HG03457 (cell line): ENCODE data around the gene RELN.

Experiments
- ATAC-seq: cut with Tn5 transposase; IDR thresholded peaks from one replicate; pipeline ENCODE4 v1.9.1; 2021; ENCODE audit warnings: moderate number of reproducible peaks; ENCODE audit not compliant: unreplicated experiment

Gene RELN

DNA sequence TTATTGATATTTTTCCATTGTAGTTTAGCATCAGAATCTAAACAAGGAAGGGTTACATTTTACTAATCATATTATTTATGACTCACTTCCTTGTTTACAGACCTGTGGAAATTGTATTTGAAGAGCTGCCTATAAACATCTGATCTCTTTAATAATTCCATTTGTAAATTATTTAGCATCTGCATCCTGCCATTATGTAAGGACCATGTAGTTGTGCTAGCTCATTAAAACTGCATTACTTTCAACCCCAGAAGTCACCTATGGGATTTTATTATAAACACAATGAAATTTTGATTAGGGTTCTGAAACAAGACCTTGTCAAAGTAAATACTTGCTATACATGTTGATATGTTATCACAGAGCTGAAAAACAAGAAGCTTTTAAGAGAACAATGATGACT, 396.6 kb downstream of the RELN start:
- ATAC-seq, result no peak

GRCh38 chr7:103592187-103592586, 397.3 kb downstream of the RELN start:
- no peak for ATAC-seq

- no peak for ATAC-seq
Observed at GRCh38 chr7:103580031-103580430, 409.4 kb downstream of the RELN start.

DNA sequence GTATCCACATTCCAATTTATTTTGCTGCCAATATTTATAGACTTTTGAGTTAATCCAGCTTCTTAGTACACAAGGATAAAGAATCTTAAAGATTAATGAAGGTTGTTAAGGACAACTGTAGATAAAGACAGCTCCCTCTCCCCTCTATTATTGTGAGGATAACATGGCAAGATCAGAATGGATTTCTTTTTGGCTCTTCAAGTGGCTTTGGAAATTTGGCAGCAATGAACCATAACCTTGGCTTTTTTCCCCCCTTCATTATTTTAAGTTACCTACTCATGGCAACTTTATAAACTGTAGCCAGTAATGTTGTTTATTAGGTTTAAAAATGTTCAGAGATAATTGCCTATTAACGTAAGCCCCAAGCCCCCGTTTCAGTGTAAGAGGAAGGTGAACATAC, 412.4 kb downstream of the RELN start:
- no peak for ATAC-seq

DNA sequence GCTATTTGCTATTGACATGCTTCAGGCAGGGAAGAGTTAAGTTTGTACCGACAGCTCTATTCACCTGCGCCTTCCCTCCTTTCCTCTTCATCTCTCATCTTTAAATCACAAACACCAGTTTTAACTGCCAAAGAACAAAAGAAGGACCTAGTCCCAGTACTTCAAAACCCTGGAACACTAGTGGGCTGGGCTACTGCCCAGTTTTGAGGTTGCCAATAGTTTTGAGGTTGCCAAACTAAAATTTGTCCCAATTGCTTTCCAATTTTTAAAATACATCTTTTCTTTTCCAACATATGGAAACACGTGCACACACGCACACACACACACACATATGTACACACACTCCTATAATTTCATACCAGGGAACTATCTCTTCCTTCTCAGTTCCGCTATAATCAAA, 412.8 kb downstream of the RELN start:
- ATAC-seq, result no peak

- no peak for ATAC-seq
Observed at GRCh38 chr7:103574576-103574975, 414.9 kb downstream of the RELN start.

GRCh38 chr7:103573479-103574058, 415.9 kb downstream of the RELN start:
- ATAC-seq, result no peak

- no peak for ATAC-seq
Observed at GRCh38 chr7:103571586-103571985, 417.9 kb downstream of the RELN start.

DNA sequence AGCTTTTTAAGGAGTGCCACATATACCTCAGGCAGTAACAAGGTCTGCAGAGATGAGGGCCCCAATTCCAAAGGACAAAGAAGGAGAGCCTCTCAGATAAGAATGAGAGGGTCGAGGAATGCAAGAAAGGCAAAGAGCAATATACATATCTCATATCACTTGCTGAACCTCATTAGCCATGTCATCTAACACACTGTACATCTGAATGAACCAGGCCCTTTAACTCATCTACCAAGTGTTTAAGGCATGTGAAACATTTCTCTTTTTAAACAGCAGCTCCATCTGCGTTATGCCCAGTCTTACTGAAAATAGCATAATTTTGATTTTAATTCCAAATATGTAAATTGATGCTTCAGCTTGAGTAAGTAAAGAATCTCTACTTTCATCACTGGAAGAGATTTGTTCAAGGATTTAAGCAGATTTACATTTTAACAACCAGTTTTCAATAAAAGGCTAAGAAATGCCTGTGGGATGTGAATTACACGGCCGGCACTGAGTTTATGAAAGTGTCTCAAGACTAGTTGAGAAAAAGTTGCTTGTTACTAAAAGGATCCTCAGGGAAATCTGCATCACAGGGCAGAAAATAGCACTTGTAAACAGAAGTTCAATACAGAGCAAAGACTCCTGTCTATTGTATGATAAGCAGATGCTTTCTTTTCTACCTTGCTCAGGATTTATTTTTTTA, 419.7 kb downstream of the RELN start:
- no peak for ATAC-seq

GRCh38 chr7:103564416-103564815, 425.0 kb downstream of the RELN start:
- no peak for ATAC-seq

DNA sequence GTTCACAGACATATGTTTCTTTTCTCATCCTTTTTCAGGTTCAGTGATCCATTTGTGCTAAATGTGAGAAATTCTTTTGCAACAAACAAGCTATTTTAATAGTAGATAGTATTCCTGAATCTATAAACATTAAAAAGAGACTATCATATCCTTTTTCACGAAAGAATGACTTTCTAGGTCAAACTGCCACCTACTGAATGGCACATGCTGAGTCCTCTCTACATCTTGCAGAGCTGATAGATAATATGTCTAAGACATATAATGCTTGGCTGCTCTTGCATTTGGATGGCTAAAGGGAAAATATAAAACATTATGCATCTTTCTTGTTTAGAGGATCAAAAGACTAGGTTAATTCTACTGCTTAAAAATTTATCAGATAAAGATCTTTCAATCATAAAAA, 429.3 kb downstream of the RELN start:
- no peak for ATAC-seq

GRCh38 chr7:103551016-103551415, 438.4 kb downstream of the RELN start:
- ATAC-seq, result no peak

DNA sequence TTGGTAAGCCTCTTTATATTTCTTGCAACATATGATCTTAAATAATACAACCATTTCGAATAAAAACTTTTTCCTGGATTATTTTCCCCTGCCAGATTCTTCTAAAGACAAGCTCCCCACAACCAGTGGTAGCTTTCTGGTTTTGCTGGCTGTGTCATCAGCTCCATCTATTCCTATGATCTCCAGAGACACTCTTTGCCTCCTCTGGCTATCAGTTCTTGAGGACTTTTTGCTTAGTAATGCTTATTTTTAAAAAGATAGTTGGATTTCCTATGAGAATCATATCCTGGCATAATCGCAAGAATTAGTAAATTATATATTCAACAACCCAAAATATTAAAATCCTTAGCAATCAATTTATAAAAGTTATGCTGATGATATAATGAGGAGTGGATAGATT, 439.7 kb downstream of the RELN start:
- ATAC-seq, result no peak

- no peak for ATAC-seq
Observed at GRCh38 chr7:103547451-103548284, 441.8 kb downstream of the RELN start.

GRCh38 chr7:103542470-103542869, 447.0 kb downstream of the RELN start:
- ATAC-seq, result no peak

- ATAC-seq, result no peak
Observed at GRCh38 chr7:103541947-103542346, 447.5 kb downstream of the RELN start.

- no peak for ATAC-seq
Observed at GRCh38 chr7:103541026-103541425, 448.4 kb downstream of the RELN start.

DNA sequence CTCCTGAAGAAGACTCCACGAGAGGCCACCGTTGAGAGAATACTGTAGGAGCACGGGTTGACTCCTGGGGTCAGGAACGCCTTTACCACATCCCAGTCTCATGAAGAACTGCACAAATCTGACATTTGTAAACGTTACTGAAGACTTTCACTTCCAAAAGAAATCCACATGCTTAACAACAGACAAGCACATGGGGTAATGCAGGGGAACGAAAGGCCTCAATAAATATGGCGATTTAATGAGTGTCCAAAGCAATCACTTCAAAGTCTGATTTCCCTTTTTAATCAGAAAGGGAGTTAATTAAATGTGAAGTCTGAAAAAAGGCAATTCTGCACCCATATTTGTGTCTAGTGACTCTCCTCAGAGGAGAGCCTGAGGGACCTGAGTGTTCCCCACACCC, 449.1 kb downstream of the RELN start:
- ATAC-seq, result no peak

DNA sequence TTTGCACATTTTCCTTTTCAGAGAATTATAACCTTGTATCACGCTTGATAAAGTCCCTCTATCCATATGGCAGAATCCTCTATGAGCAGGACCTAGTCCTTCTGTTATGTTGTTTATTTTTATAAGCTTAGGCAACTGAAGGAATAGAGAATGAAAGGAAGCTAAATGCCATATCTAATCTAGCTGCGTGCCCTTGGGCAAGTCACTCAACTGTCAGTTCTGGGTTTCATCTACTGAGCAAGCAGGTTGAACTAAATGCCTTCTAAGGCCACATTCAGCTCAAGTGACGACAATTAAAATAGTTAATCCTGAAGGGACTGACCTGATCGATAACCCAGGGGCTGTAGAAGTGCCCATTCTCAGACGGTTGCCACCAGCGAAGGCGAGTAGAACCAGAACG, 449.6 kb downstream of the RELN start:
- no peak for ATAC-seq

- no peak for ATAC-seq
Observed at GRCh38 chr7:103538964-103539709, 450.3 kb downstream of the RELN start.

GRCh38 chr7:103533761-103534160, 455.7 kb downstream of the RELN start:
- no peak for ATAC-seq
